ENCODE measurements around the gene DYRK1A. TPM values are rescaled to one million over a fixed set of nuclear protein-coding genes. Genes with fewer than 3 reads are reported as not detected.

The DYRK1A gene
- total RNA-seq, 1 experiment from 2014 or later, result 35.5 TPM

DNA sequence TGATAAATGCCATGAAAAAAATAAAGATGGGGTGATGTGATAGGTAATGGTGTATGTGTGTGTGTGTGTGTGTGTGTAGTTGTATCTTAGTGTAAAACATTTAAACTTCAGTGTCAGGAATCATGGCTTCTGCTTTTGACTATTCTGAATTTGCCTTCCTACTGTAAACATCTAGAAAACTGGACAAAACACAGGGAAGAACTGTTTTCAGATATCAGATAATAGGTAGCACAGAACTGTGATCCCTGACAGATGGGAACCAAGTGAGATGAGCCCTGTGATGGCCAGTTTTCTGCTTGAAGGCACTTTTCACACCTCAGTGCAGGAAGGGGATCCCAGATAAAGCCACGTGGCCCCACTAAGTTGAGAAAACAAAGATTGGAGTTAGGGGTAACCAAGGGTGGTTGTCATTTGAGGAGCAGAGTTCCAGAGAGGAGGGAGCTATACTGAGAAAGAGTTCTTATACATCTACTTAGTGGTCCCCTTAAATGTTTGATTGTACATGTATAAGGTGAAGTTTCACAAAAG lies 17.3 kb downstream of the DYRK1A start:
- BruUV-seq (replicated peaks), result no TSS peak
- H3K79me2 ChIP-seq (ENCODE audit: low read depth), result peaks cover 98% of the 10 kb centered on the region
- H4K20me1 ChIP-seq (ENCODE audit: insufficient read depth), result peaks cover 29% of the 10 kb centered on the region
- no peaks in the 10 kb centered on the region for H3K9me3 ChIP-seq (ENCODE audit: insufficient read depth, low read depth)
- H3K36me3 ChIP-seq (ENCODE audit: low read depth), result no peaks in the 10 kb centered on the region
- H3K4me1 ChIP-seq (replicated peaks; ENCODE audit: insufficient read depth), result no peaks in the 10 kb centered on the region
- no peak overlapping the region for H2AFZ ChIP-seq
- H3K9me2 ChIP-seq (ENCODE audit: insufficient read depth), result no peaks in the 10 kb centered on the region
- H3K4me2 ChIP-seq, result no peak overlapping the region
- TF ChIP-seq, protein P1, sequence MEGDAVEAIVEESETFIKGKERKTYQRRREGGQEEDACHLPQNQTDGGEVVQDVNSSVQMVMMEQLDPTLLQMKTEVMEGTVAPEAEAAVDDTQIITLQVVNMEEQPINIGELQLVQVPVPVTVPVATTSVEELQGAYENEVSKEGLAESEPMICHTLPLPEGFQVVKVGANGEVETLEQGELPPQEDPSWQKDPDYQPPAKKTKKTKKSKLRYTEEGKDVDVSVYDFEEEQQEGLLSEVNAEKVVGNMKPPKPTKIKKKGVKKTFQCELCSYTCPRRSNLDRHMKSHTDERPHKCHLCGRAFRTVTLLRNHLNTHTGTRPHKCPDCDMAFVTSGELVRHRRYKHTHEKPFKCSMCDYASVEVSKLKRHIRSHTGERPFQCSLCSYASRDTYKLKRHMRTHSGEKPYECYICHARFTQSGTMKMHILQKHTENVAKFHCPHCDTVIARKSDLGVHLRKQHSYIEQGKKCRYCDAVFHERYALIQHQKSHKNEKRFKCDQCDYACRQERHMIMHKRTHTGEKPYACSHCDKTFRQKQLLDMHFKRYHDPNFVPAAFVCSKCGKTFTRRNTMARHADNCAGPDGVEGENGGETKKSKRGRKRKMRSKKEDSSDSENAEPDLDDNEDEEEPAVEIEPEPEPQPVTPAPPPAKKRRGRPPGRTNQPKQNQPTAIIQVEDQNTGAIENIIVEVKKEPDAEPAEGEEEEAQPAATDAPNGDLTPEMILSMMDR (conservative IDR thresholded peaks at IDR 0.05), result no peak
- no peak for TF ChIP-seq EZH2 (IDR thresholded peaks at IDR 0.05; ENCODE audit: low read depth)
- no peaks in the 10 kb centered on the region for H3F3A ChIP-seq (ENCODE audit: insufficient read depth, low read depth)
- no peak overlapping the region for H3K27ac ChIP-seq
- no peak for DNase-seq
- intact Hi-C loops (cut with micrococcal nuclease; ENCODE audit: unreplicated experiment), result no loop called here
- ChIA-PET CTCF (no interaction called here), POLR2A (ENCODE audit: unreplicated experiment) (no interaction called here)
- no peak overlapping the region for H3K4me3 ChIP-seq
- no peaks in the 10 kb centered on the region for H3K27me3 ChIP-seq (ENCODE audit: insufficient read depth, low read depth)

DNA sequence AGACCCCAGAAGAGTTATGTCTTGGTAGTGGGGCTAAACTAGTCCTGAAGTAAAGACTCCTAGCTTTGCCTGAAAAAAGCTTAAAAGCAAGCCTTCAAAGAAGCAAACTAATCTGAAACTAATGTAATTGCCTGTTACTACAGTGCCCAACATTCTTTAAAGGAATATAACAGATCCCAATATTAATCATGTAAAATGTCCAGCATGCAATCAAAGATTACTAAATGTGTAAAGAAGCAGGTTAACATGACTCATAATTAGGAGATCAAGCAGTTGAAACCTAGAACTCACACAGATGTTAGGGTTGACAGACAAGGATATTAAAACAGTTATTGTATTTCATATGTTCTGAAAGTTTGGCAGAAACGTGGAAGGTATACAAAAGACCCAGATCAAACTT lies 17.8 kb downstream of the DYRK1A start:
- ChIA-PET POLR2A (ENCODE audit: unreplicated experiment) (no interaction called here), CTCF (no interaction called here)
- intact Hi-C loops (cut with micrococcal nuclease; ENCODE audit: unreplicated experiment), result no loop called here
- peaks cover 96% of the 10 kb centered on the region for H3K79me2 ChIP-seq (ENCODE audit: low read depth)
- H2AFZ ChIP-seq, result no peak overlapping the region
- H3K4me3 ChIP-seq, result no peak overlapping the region
- H3K36me3 ChIP-seq (ENCODE audit: low read depth), result no peaks in the 10 kb centered on the region
- no peaks in the 10 kb centered on the region for H3F3A ChIP-seq (ENCODE audit: insufficient read depth, low read depth)
- TF ChIP-seq, protein P1 (conservative IDR thresholded peaks at IDR 0.05), result no peak
- TF ChIP-seq EZH2 (IDR thresholded peaks at IDR 0.05; ENCODE audit: low read depth), result no peak
- peaks cover 33% of the 10 kb centered on the region for H4K20me1 ChIP-seq (ENCODE audit: insufficient read depth)
- no peak for DNase-seq
- no TSS peak for BruUV-seq (replicated peaks)
- H3K9me3 ChIP-seq (ENCODE audit: insufficient read depth, low read depth), result no peaks in the 10 kb centered on the region
- no peaks in the 10 kb centered on the region for H3K27me3 ChIP-seq (ENCODE audit: insufficient read depth, low read depth)
- no peak overlapping the region for H3K4me2 ChIP-seq
- H3K4me1 ChIP-seq (replicated peaks; ENCODE audit: insufficient read depth), result no peaks in the 10 kb centered on the region
- no peaks in the 10 kb centered on the region for H3K9me2 ChIP-seq (ENCODE audit: insufficient read depth)
- H3K27ac ChIP-seq, result no peak overlapping the region

DNA sequence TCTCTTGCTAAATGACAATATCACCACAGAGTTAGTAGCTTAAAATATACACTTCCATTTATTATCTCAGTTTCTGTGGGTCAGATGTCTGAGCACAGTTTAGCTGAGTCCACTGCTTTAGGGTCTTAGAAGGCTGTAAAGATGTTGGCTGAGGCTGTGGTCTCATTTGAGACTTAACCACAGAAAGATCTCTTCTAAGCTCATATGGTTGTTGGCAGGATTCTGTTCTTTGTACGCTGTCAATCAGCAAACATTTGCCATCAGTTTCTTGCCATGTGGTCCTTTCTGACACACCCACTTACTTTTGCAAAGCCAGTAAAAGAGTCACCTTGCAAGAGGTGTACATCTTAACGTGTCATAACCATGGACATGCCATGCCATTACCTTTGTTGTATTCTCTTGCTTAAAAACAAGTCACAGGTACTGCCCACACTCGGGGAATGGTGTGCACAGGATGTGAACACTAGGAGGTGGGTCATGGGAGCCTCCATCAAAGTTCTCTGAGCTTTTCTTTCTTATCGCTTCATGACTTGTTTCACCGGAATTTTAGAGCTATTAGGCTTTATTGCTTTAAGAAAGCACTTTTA lies 18.7 kb downstream of the DYRK1A start:
- Histone ChIP-seq H3K4me3 (no peak overlapping the region), H2AFZ (no peak overlapping the region), H3K27ac (no peak overlapping the region), H3K4me1 (replicated peaks; ENCODE audit: insufficient read depth) (no peaks in the 10 kb centered on the region), H4K20me1 (ENCODE audit: insufficient read depth) (peaks cover 41% of the 10 kb centered on the region), H3K9me2 (ENCODE audit: insufficient read depth) (no peaks in the 10 kb centered on the region), H3K79me2 (ENCODE audit: low read depth) (peaks cover 96% of the 10 kb centered on the region), H3K9me3 (ENCODE audit: insufficient read depth, low read depth) (no peaks in the 10 kb centered on the region), H3K36me3 (ENCODE audit: low read depth) (no peaks in the 10 kb centered on the region), H3K27me3 (ENCODE audit: insufficient read depth, low read depth) (no peaks in the 10 kb centered on the region), H3F3A (ENCODE audit: insufficient read depth, low read depth) (no peaks in the 10 kb centered on the region), H3K4me2 (no peak overlapping the region)
- DNase-seq, result no peak
- ChIA-PET CTCF (no interaction called here), POLR2A (ENCODE audit: unreplicated experiment) (no interaction called here)
- BruUV-seq (replicated peaks), result no TSS peak
- TF ChIP-seq EZH2 (IDR thresholded peaks at IDR 0.05; ENCODE audit: low read depth), result no peak
- intact Hi-C loops (cut with micrococcal nuclease; ENCODE audit: unreplicated experiment), result no loop called here

DNA sequence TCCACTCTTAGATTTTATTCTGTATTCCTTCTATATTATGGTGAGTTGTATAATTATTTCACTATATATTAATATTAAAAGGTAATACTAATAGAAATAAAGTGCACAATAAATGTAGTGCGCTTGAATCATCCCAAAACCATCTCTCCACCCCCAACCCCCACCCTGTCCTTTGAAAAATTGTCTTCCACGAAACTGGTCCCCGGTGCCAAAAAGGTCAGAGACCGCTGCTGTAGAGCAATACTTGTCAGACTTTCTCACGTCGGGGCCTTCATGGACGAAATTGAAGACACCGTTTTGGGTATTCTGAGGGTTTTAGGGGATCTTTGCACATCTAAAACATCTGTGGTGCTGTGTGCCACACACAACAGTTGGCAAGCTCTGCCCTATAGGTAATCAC lies 19.6 kb downstream of the DYRK1A start:
- no peaks in the 10 kb centered on the region for H3K27me3 ChIP-seq (ENCODE audit: insufficient read depth, low read depth)
- H3K27ac ChIP-seq, result no peak overlapping the region
- peaks cover 96% of the 10 kb centered on the region for H3K79me2 ChIP-seq (ENCODE audit: low read depth)
- no peak overlapping the region for H3K4me2 ChIP-seq
- H3K9me3 ChIP-seq (ENCODE audit: insufficient read depth, low read depth), result no peaks in the 10 kb centered on the region
- peaks cover 43% of the 10 kb centered on the region for H4K20me1 ChIP-seq (ENCODE audit: insufficient read depth)
- TF ChIP-seq, protein P1 (conservative IDR thresholded peaks at IDR 0.05), result no peak
- no peak for TF ChIP-seq EZH2 (IDR thresholded peaks at IDR 0.05; ENCODE audit: low read depth)
- POLR2A ChIA-PET (ENCODE audit: unreplicated experiment), result no interaction called here
- BruUV-seq (replicated peaks), result no TSS peak
- CTCF ChIA-PET, result no interaction called here
- no peak for DNase-seq
- intact Hi-C loops (cut with micrococcal nuclease; ENCODE audit: unreplicated experiment), result no loop called here
- no peak overlapping the region for H2AFZ ChIP-seq
- H3K4me1 ChIP-seq (replicated peaks; ENCODE audit: insufficient read depth), result no peaks in the 10 kb centered on the region
- no peaks in the 10 kb centered on the region for H3K9me2 ChIP-seq (ENCODE audit: insufficient read depth)
- H3K4me3 ChIP-seq, result no peak overlapping the region
- H3K36me3 ChIP-seq (ENCODE audit: low read depth), result no peaks in the 10 kb centered on the region
- H3F3A ChIP-seq (ENCODE audit: insufficient read depth, low read depth), result no peaks in the 10 kb centered on the region
